Anterior cingulate cortex (tissue), 58 donors: ENCODE results near the gene MAP2K5.

ENCODE experiments used
- DNase-seq, 58 donors: peaks; one replicate each; lab custom pipeline; 2025; lab: John Stamatoyannopoulos, UW

The MAP2K5 gene

GRCh38 chr15:67796196-67797127 is 254.0 kb downstream of the MAP2K5 start:
- DNase-seq = no peak

- DNase-seq = no peak
Measured at GRCh38 chr15:67799801-67800205, 257.3 kb downstream of the MAP2K5 start.

GRCh38 chr15:67801142-67801541 is 258.6 kb downstream of the MAP2K5 start:
- no peak for DNase-seq

GRCh38 chr15:67801926-67802914 is 259.7 kb downstream of the MAP2K5 start:
- no peak for DNase-seq

- DNase-seq = no peak
Measured at GRCh38 chr15:67803299-67803698, 260.8 kb downstream of the MAP2K5 start.

- DNase-seq = peak in 6 of 58 donors; percentile 5 to 23 (median 11)
Measured at GRCh38 chr15:67803996-67804843, 261.7 kb downstream of the MAP2K5 start.

- DNase-seq = no peak
Measured at GRCh38 chr15:67805008-67805665, 262.6 kb downstream of the MAP2K5 start.

- DNase-seq = no peak
Measured at GRCh38 chr15:67805666-67806516, 263.4 kb downstream of the MAP2K5 start.

- DNase-seq = no peak
Measured at GRCh38 chr15:67806536-67806935, 264.0 kb downstream of the MAP2K5 start.

- DNase-seq = no peak
Measured at GRCh38 chr15:67807141-67807540, 264.6 kb downstream of the MAP2K5 start.

GRCh38 chr15:67807836-67808235 is 265.3 kb downstream of the MAP2K5 start:
- no peak for DNase-seq

- DNase-seq = no peak
Measured at GRCh38 chr15:67808821-67809220, 266.3 kb downstream of the MAP2K5 start.

GRCh38 chr15:67809441-67809840 is 266.9 kb downstream of the MAP2K5 start:
- DNase-seq = no peak

- no peak for DNase-seq
Measured at GRCh38 chr15:67809866-67810265, 267.4 kb downstream of the MAP2K5 start.

GRCh38 chr15:67812241-67812644 is 269.7 kb downstream of the MAP2K5 start:
- DNase-seq = no peak

- no peak for DNase-seq
Measured at GRCh38 chr15:67813104-67813634, 270.7 kb downstream of the MAP2K5 start.

- no peak for DNase-seq
Measured at GRCh38 chr15:67815036-67815592, 272.6 kb downstream of the MAP2K5 start.

GRCh38 chr15:67816668-67817067 is 274.2 kb downstream of the MAP2K5 start:
- DNase-seq = no peak
